Aorta (tissue), 5 donors: ENCODE measurements around the gene PTPRN2. TPM values are rescaled to one million over a fixed set of nuclear protein-coding genes. Genes with fewer than 3 reads are reported as not detected.
"Not testable (repeated sequence)": the region's sequence is repeated elsewhere in the genome, so short reads cannot be mapped to it uniquely, and the experiment has no call there.

Experiments used
- ATAC-seq: fragments of 200-7000 bp; cut with Tn5 transposase; one replicate; pipeline ENCODE4 v1.9.1; 2022; ENCODE audit warnings: moderate library complexity; ENCODE audit not compliant: low FRiP score
- DNase-seq, 2 donors: peaks; one replicate each; pipeline ENCODE4 v3.0.0-alpha.2; 2020
- H3K27ac ChIP-seq, 2 donors: one replicate each; pipeline ENCODE4 v1.5.1; 2013; ENCODE audit warnings: low read length in 2 of 2, mild to moderate bottlenecking in 2 of 2, moderate library complexity in 2 of 2, control low read depth in 1 of 2, inconsistent platforms in 1 of 2, low read depth in 1 of 2
- H3K27me3 ChIP-seq, 2 donors: one replicate each; pipeline ENCODE4 v1.6.1; 2013; ENCODE audit warnings: control low read depth in 1 of 2, low read length in 1 of 2, mild to moderate bottlenecking in 1 of 2, moderate library complexity in 1 of 2; ENCODE audit not compliant: insufficient read depth in 2 of 2, control insufficient read depth in 1 of 2
- H3K36me3 ChIP-seq, 2 donors: one replicate each; pipeline ENCODE4 v1.6.1; 2013; ENCODE audit warnings: control low read depth in 1 of 2, low read length in 1 of 2, mild to moderate bottlenecking in 1 of 2; ENCODE audit not compliant: insufficient read depth in 2 of 2, control insufficient read depth in 1 of 2
- H3K4me1 ChIP-seq, 2 donors: one replicate each; pipeline ENCODE4 v1.6.1; 2013; ENCODE audit warnings: low read length in 2 of 2, control low read depth in 1 of 2, mild to moderate bottlenecking in 1 of 2, moderate library complexity in 1 of 2; ENCODE audit not compliant: insufficient read depth in 2 of 2, control insufficient read depth in 1 of 2
- H3K4me3 ChIP-seq, 2 donors: one replicate each; pipeline ENCODE4 v1.5.1; 2013; ENCODE audit warnings: low read length in 2 of 2, control low read depth in 1 of 2, mild to moderate bottlenecking in 1 of 2
- H3K9me3 ChIP-seq: one replicate; pipeline ENCODE4 v1.6.1; 2013; ENCODE audit warnings: mild to moderate bottlenecking, low read length; ENCODE audit not compliant: control insufficient read depth
- WGBS, 2 donors: extraction: QIAGEN DNeasy Blood & Tissue Kit; methylation state at CpG; one replicate each; pipeline ENCODE4 v1.1.7; 2013; 5-methylcytosine and 5-hydroxymethylcytosine counted together
- intact Hi-C, 2 donors: fragments of 100-400 bp; cut with DNase I; formaldehyde crosslinking; loops; one replicate each; pipeline versions ENCODE4 v1.14.2 to v1.15.0; 2022
- polyA plus RNA-seq, 2 donors: library from polyadenylated mRNA; stranded (reverse); fragments of 200-250 nt; gene quantifications; one replicate each; pipeline ENCODE4 v1.2.3, GENCODE V29; 2013
- total RNA-seq, 2 donors: library from RNA; stranded (reverse); fragmentation: NEBNext Ultra II Directional; extraction: Animal tissue kit (Norgen Biotek cat#: 25700); gene quantifications; one replicate each; pipeline ENCODE4 v1.2.1, GENCODE V29; 2021
- donor health status: healthy with polysubstance abuse.
- donor health status: Bipolar disorder and iron deficiency.
- donor health status: DM: no; HTN: no; CAD: no.
- donor health status: DM: no; HTN: no; CAD: no.
- donor health status: DM: yes; HTN: yes; CAD: no.

Gene PTPRN2
- total and polyA plus RNA-seq, 4 donors: 0.67 to 3.3 (median 1.4) TPM

- 71 to 75% methylated on average over 16 of the region's 16 CpGs for WGBS, 2 donors
- intact Hi-C loops: no loop called here
- no peaks in the 10 kb centered on the region for H3K36me3 ChIP-seq
- peak in 1 of 2 donors; percentile 13 for DNase-seq
- no peak for ATAC-seq
- no peaks in the 10 kb centered on the region for H3K27me3 ChIP-seq
- no peaks in the 10 kb centered on the region for H3K9me3 ChIP-seq
- H3K4me3 ChIP-seq: no peak overlapping the region
- H3K4me1 ChIP-seq: no peaks in the 10 kb centered on the region
- no peak overlapping the region for H3K27ac ChIP-seq
Measured at GRCh38 chr7:158534598-158534997, 53.0 kb downstream of the PTPRN2 start.

- H3K36me3 ChIP-seq, H3K4me3 ChIP-seq, H3K4me1 ChIP-seq, H3K9me3 ChIP-seq, ATAC-seq, intact Hi-C loops, H3K27me3 ChIP-seq, DNase-seq, H3K27ac ChIP-seq: not testable (repeated sequence)
- WGBS, 2 donors: 84 to 89% methylated on average over 12 of the region's 12 CpGs
Measured at GRCh38 chr7:158534134-158534515, 53.5 kb downstream of the PTPRN2 start.

- intact Hi-C loops: no loop called here
- Histone ChIP-seq H3K36me3 (no peaks in the 10 kb centered on the region), H3K9me3 (no peaks in the 10 kb centered on the region), H3K27ac (no peak overlapping the region), H3K4me1 (no peaks in the 10 kb centered on the region), H3K4me3 (no peak overlapping the region), H3K27me3 (no peaks in the 10 kb centered on the region)
- DNase-seq (no peak), ATAC-seq (no peak)
- 87 to 90% methylated on average over 26 of the region's 26 CpGs for WGBS, 2 donors
Measured at GRCh38 chr7:158533386-158534133, 54.1 kb downstream of the PTPRN2 start.

GRCh38 chr7:158532093-158532627 is 55.5 kb downstream of the PTPRN2 start:
- H3K4me3 ChIP-seq: no peak overlapping the region
- no peak for DNase-seq
- 65 to 71% methylated on average over 17 of the region's 17 CpGs for WGBS, 2 donors
- no peak for ATAC-seq
- intact Hi-C loops: no loop called here
- H3K4me1 ChIP-seq: no peaks in the 10 kb centered on the region
- H3K27me3 ChIP-seq: no peaks in the 10 kb centered on the region
- no peaks in the 10 kb centered on the region for H3K9me3 ChIP-seq
- no peak overlapping the region for H3K27ac ChIP-seq
- H3K36me3 ChIP-seq: no peaks in the 10 kb centered on the region

GRCh38 chr7:158531661-158532060 is 56.0 kb downstream of the PTPRN2 start:
- Histone ChIP-seq H3K9me3 (no peaks in the 10 kb centered on the region), H3K4me3 (no peak overlapping the region), H3K36me3 (no peaks in the 10 kb centered on the region), H3K4me1 (no peaks in the 10 kb centered on the region), H3K27me3 (no peaks in the 10 kb centered on the region), H3K27ac (no peak overlapping the region)
- ATAC-seq (no peak), DNase-seq (no peak)
- intact Hi-C loops: no loop called here
- 73 to 76% methylated on average over 11 of the region's 11 CpGs for WGBS, 2 donors

GRCh38 chr7:158530800-158531609 is 56.6 kb downstream of the PTPRN2 start:
- WGBS, 2 donors: 73% methylated on average over 24 of the region's 24 CpGs
- Histone ChIP-seq H3K4me3 (no peak overlapping the region), H3K27me3 (no peaks in the 10 kb centered on the region), H3K4me1 (no peaks in the 10 kb centered on the region), H3K27ac (no peak overlapping the region), H3K36me3 (no peaks in the 10 kb centered on the region), H3K9me3 (no peaks in the 10 kb centered on the region)
- DNase-seq (no peak), ATAC-seq (no peak)
- intact Hi-C loops: no loop called here

GRCh38 chr7:158529181-158530096 is 58.2 kb downstream of the PTPRN2 start:
- DNase-seq: no peak
- 71 to 73% methylated on average over 21 of the region's 21 CpGs for WGBS, 2 donors
- H3K9me3 ChIP-seq: no peaks in the 10 kb centered on the region
- H3K27me3 ChIP-seq: no peaks in the 10 kb centered on the region
- no peaks in the 10 kb centered on the region for H3K4me1 ChIP-seq
- no peak for ATAC-seq
- H3K36me3 ChIP-seq: no peaks in the 10 kb centered on the region
- no peak overlapping the region for H3K27ac ChIP-seq
- no peak overlapping the region for H3K4me3 ChIP-seq
- intact Hi-C loops: no loop called here

- no peaks in the 10 kb centered on the region for H3K4me1 ChIP-seq
- WGBS, 2 donors: 61 to 68% methylated on average over 14 of the region's 14 CpGs
- no peak for ATAC-seq
Measured at GRCh38 chr7:158527915-158528502, 59.6 kb downstream of the PTPRN2 start.

More at GRCh38 chr7:158527915-158528502, 59.6 kb downstream of the PTPRN2 start:
- intact Hi-C loops: no loop called here
- H3K4me3 ChIP-seq: no peak overlapping the region
- no peaks in the 10 kb centered on the region for H3K36me3 ChIP-seq
- no peaks in the 10 kb centered on the region for H3K9me3 ChIP-seq
- no peak overlapping the region for H3K27ac ChIP-seq
- DNase-seq: no peak
- H3K27me3 ChIP-seq: no peaks in the 10 kb centered on the region
